T-helper 2 cell treated with Interferon-gamma antibody and Interleukin-4, amounts not matched to agents 5 μg/mL and 100 μg/mL, for 36 hours (primary cell): ENCODE data around the gene PDLIM1.
"Not testable (repeated sequence)": the region's sequence is repeated elsewhere in the genome, so short reads cannot be mapped to it uniquely, and the experiment has no call there.

Source experiments
- DNase-seq: peaks from one replicate; pipeline ENCODE4 v3.0.0; 2021; ENCODE audit warnings: low spot score
- H3K27ac Mint-ChIP-seq: one replicate; pipeline ENCODE4 v1.8.0; 2021; ENCODE audit warnings: mild to moderate bottlenecking, mixed read lengths
- H3K27me3 Mint-ChIP-seq: one replicate; pipeline ENCODE4 v1.8.0; 2021; ENCODE audit warnings: low read depth, mixed read lengths
- H3K36me3 Mint-ChIP-seq: one replicate; pipeline ENCODE4 v1.8.0; 2021; ENCODE audit warnings: low read depth, mixed read lengths
- H3K4me1 Mint-ChIP-seq: one replicate; pipeline ENCODE4 v1.8.0; 2021; ENCODE audit warnings: low read depth, mixed read lengths
- H3K4me3 Mint-ChIP-seq: one replicate; pipeline ENCODE4 v1.8.0; 2022; ENCODE audit warnings: mild to moderate bottlenecking, moderate library complexity, mixed read lengths
- H3K9me3 Mint-ChIP-seq: one replicate; pipeline ENCODE4 v1.8.0; 2021; ENCODE audit warnings: mixed read lengths

The PDLIM1 gene

DNA sequence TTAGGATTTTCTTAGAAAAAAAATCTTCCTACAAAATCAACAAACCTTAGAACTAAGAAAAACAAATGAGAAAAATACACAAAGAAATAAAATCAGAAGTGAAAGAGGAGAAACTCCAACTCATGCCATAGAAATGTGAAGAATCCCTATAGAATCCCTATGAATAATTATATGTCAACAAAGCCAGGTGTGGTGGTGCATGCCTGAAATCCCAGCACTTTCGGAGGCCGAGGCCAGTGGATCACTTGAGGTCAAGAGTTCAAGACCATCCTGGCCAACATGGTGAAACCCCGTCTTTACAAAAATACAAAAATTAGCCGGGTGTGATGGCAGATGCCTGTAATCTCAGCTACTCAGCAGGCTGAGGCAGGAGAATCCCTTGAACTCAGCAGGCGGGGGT, 69.7 kb downstream of the PDLIM1 start:
- Mint-ChIP-seq H3K4me1 (no peaks in the 10 kb centered on the region), H3K27me3 (no peaks in the 10 kb centered on the region), H3K4me3 (no peak overlapping the region), H3K9me3 (peaks cover 7% of the 10 kb centered on the region), H3K27ac (no peak overlapping the region), H3K36me3 (peaks cover 7% of the 10 kb centered on the region)
- no peak for DNase-seq

DNA sequence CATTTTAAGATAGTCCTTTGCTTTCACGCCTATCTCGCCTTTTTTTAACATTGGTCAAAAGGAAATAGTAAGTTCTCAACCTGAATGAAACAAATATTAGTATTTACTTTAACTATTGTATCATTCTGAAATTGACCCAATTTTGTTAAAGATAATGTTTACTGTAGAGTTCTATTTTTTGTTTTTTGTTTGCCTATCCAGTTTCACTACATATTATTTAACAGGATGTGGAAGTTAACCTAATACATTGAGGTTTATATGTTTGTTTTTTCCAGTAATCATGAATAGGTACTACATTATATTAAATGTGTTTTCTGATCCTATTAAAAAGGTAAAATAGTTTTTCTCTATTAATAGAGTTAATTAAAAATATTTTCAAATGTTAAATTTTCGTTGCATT, 70.3 kb downstream of the PDLIM1 start:
- peaks cover 8% of the 10 kb centered on the region for H3K36me3 Mint-ChIP-seq
- DNase-seq = no peak
- no peaks in the 10 kb centered on the region for H3K27me3 Mint-ChIP-seq
- H3K27ac Mint-ChIP-seq = no peak overlapping the region
- no peak overlapping the region for H3K4me3 Mint-ChIP-seq
- H3K4me1 Mint-ChIP-seq = no peaks in the 10 kb centered on the region
- H3K9me3 Mint-ChIP-seq = peaks cover 8% of the 10 kb centered on the region

DNA sequence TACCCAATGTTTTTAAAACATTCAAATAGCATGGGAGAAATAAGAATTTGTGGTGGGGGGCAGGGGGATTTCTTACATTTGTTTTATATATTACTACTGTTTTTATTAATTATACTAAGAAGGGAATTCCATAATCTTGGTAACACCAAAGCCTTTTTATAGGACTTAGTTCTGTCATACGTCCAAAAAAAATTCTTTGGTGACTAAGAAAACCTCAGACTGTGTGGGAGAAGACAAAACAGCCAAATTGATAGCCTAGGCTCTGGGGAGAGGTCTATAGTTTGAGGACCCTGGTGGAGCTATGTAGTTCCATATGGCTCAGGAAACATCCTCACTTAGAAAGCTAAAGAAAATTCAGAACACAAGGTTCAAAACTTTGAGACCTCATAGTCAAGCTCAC, 73.3 kb downstream of the PDLIM1 start:
- H3K9me3 Mint-ChIP-seq = peaks cover 8% of the 10 kb centered on the region
- peaks cover 8% of the 10 kb centered on the region for H3K36me3 Mint-ChIP-seq
- H3K4me3 Mint-ChIP-seq = no peak overlapping the region
- H3K4me1 Mint-ChIP-seq = peaks cover 4% of the 10 kb centered on the region
- DNase-seq = no peak
- H3K27me3 Mint-ChIP-seq = no peaks in the 10 kb centered on the region
- H3K27ac Mint-ChIP-seq = no peak overlapping the region

- peaks cover 8% of the 10 kb centered on the region for H3K36me3 Mint-ChIP-seq
- no peak overlapping the region for H3K4me3 Mint-ChIP-seq
- H3K27me3 Mint-ChIP-seq = no peaks in the 10 kb centered on the region
- DNase-seq = no peak
- peaks cover 8% of the 10 kb centered on the region for H3K9me3 Mint-ChIP-seq
- H3K27ac Mint-ChIP-seq = no peak overlapping the region
- peaks cover 4% of the 10 kb centered on the region for H3K4me1 Mint-ChIP-seq
These were observed 76.0 kb downstream of the PDLIM1 start for GRCh38 chr10:95214793-95215192.

DNA sequence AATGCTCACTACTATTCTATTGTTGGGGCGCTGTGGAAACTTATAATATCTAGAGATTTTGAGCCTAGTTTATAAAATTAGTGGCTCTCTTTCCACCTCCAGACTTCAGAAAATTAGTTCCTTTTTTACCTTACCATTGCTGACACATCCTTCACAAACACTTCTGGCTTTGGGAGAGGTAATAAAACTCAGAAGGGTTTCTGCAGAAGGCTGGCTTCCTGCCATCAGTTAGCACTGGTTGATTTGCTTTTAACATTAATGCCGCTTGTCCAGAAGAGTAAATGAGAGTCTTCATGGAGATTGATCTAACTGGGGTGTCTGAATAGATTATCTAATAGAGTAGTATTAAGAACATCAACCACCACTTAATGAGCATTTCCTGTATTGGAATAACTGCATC, 76.4 kb downstream of the PDLIM1 start:
- Mint-ChIP-seq H3K4me3 (no peak overlapping the region), H3K4me1 (peaks cover 4% of the 10 kb centered on the region)

GRCh38 chr10:95211606-95212279, 79.1 kb downstream of the PDLIM1 start:
- H3K27ac Mint-ChIP-seq = no peak overlapping the region
- H3K4me3 Mint-ChIP-seq = no peak overlapping the region
- peaks cover 4% of the 10 kb centered on the region for H3K4me1 Mint-ChIP-seq
- peaks cover 7% of the 10 kb centered on the region for H3K36me3 Mint-ChIP-seq
- peaks cover 7% of the 10 kb centered on the region for H3K9me3 Mint-ChIP-seq
- H3K27me3 Mint-ChIP-seq = no peaks in the 10 kb centered on the region
- no peak for DNase-seq

More for the DNA sequence above, 76.4 kb downstream of the PDLIM1 start:
- Mint-ChIP-seq H3K27me3 (no peaks in the 10 kb centered on the region), H3K9me3 (peaks cover 8% of the 10 kb centered on the region), H3K27ac (no peak overlapping the region), H3K36me3 (peaks cover 8% of the 10 kb centered on the region)
- no peak for DNase-seq

GRCh38 chr10:95209509-95210127, 81.2 kb downstream of the PDLIM1 start:
- Mint-ChIP-seq H3K9me3 (no peaks in the 10 kb centered on the region), H3K27me3 (no peaks in the 10 kb centered on the region), H3K4me1 (no peaks in the 10 kb centered on the region), H3K27ac (no peak overlapping the region), H3K36me3 (no peaks in the 10 kb centered on the region), H3K4me3 (no peak overlapping the region)
- DNase-seq = no peak

- Mint-ChIP-seq H3K4me3 (no peak overlapping the region), H3K36me3 (no peaks in the 10 kb centered on the region), H3K27ac (no peak overlapping the region), H3K4me1 (no peaks in the 10 kb centered on the region), H3K9me3 (no peaks in the 10 kb centered on the region), H3K27me3 (no peaks in the 10 kb centered on the region)
- DNase-seq = no peak
These were observed 82.0 kb downstream of the PDLIM1 start for GRCh38 chr10:95208702-95209391.

DNA sequence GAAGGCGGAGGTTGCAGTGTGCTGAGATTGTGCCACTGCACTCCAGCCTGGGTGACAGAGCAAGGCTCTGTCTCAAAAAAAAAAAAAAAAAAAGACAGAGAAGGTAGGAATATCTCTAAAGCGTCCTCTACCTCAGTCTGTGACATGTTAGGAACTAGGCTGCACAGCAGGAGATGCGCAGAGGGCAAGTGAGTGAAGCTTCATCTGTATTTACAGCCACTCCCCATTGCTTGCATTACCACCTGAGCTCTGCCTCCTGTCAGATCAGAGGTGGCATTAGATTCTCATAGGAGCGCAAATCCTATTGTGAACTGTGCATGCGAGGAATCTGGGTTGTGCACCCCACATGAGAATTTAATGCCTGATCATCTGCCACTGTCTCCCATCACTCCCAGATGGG, 87.9 kb downstream of the PDLIM1 start:
- H3K36me3 Mint-ChIP-seq, H3K27ac Mint-ChIP-seq, DNase-seq, H3K27me3 Mint-ChIP-seq, H3K4me1 Mint-ChIP-seq, H3K9me3 Mint-ChIP-seq, H3K4me3 Mint-ChIP-seq: not testable (repeated sequence)

- H3K27me3 Mint-ChIP-seq = no peaks in the 10 kb centered on the region
- no peaks in the 10 kb centered on the region for H3K36me3 Mint-ChIP-seq
- no peak for DNase-seq
- H3K4me3 Mint-ChIP-seq = no peak overlapping the region
- H3K4me1 Mint-ChIP-seq = no peaks in the 10 kb centered on the region
- H3K9me3 Mint-ChIP-seq = no peaks in the 10 kb centered on the region
- H3K27ac Mint-ChIP-seq = no peak overlapping the region
These were observed 89.1 kb downstream of the PDLIM1 start for GRCh38 chr10:95201736-95202135.

- Mint-ChIP-seq H3K4me1 (no peaks in the 10 kb centered on the region), H3K36me3 (no peaks in the 10 kb centered on the region), H3K27me3 (peaks cover 2% of the 10 kb centered on the region), H3K9me3 (no peaks in the 10 kb centered on the region), H3K4me3 (no peak overlapping the region), H3K27ac (no peak overlapping the region)
- no peak for DNase-seq
These were observed 94.8 kb downstream of the PDLIM1 start for GRCh38 chr10:95196046-95196445.

DNA sequence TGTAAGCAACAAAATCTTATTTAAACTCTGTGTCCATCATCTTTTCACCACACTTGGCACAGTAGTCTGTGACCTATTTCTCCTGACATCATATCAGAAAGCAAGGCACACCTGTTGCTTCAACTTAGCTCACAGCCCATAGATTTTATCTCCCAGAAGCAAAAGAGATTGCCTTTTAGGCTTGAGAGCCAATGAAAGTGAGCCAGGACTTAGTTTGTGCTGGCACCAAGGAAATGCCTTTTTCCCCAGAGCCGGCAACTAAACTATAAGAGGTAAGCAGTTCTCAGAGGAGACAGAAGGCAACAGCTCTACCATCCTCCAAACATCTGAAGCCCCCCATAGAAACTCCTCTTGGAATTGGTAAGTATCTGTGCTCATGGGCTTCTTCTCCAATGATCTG, 96.9 kb downstream of the PDLIM1 start, which contains the start of gene ACSM6:
Gene ACSM6 (plus strand): TSS at position 295 of the 400 bp plus-strand sequence. CDS start 248 bp downstream, outside the sequence.
- H3K36me3 Mint-ChIP-seq = no peaks in the 10 kb centered on the region
- H3K4me3 Mint-ChIP-seq = no peak within 1 kb of the TSS
- no peak for DNase-seq
- H3K27me3 Mint-ChIP-seq = peaks cover 5% of the 10 kb centered on the region
- no peaks in the 10 kb centered on the region for H3K9me3 Mint-ChIP-seq
- no peak within 1 kb of the TSS for H3K27ac Mint-ChIP-seq
- H3K4me1 Mint-ChIP-seq = no peaks in the 10 kb centered on the region

GRCh38 chr10:95188593-95188992, 102.2 kb downstream of the PDLIM1 start:
- H3K9me3 Mint-ChIP-seq = no peaks in the 10 kb centered on the region
- H3K4me1 Mint-ChIP-seq = peaks cover 4% of the 10 kb centered on the region
- H3K36me3 Mint-ChIP-seq = no peaks in the 10 kb centered on the region
- no peak overlapping the region for H3K27ac Mint-ChIP-seq
- H3K27me3 Mint-ChIP-seq = peaks cover 36% of the 10 kb centered on the region
- H3K4me3 Mint-ChIP-seq = no peak overlapping the region
- DNase-seq = no peak

GRCh38 chr10:95187617-95188016, 103.2 kb downstream of the PDLIM1 start:
- no peak overlapping the region for H3K4me3 Mint-ChIP-seq
- H3K27me3 Mint-ChIP-seq = peaks cover 38% of the 10 kb centered on the region
- no peak for DNase-seq
- H3K9me3 Mint-ChIP-seq = no peaks in the 10 kb centered on the region
- H3K36me3 Mint-ChIP-seq = no peaks in the 10 kb centered on the region
- no peak overlapping the region for H3K27ac Mint-ChIP-seq
- peaks cover 4% of the 10 kb centered on the region for H3K4me1 Mint-ChIP-seq
